ENCODE data around the gene BTBD7. TPM values are rescaled to one million over a fixed set of nuclear protein-coding genes. Genes with fewer than 3 reads are reported as not detected.

The BTBD7 gene
- total and polyA plus RNA-seq, 3 donors from 2014 or later, result 16.9 to 27.8 (median 26.1) TPM

DNA sequence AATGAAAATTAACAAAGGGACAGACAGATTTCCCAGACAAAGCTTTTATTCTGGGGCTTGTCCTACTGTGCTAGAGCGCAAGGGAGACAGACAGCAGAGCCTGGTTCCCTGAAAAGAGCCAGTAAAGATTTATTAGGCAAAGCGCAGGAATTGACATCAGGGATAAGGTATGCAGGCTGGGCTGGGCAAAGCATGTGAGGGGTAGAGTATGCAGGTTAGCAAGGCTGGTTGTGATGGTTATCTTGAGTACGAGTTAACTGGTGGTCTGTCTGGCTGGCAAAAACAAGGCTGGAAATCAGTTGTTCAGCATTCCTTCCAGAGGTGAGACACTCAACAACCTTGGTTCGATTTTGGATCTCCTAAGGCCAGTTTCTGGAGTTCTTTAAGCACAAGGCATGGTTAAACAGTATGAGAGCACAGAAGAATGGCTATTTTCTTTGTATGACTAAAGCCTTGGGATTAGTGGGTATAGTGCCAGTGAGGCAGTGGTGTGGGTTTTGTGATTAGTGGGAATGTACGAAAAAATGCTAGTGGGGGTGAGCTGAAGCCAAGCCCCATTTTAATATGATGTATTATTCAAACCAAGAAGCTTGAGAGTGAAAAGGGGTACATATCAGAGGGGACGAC is 30.9 kb downstream of the BTBD7 start:
- H3K9me3 ChIP-seq, result no peaks in the 10 kb centered on the region
- no peaks in the 10 kb centered on the region for H3K27me3 ChIP-seq
- 87 to 90% methylated on average over 6 of the region's 6 CpGs for WGBS, 2 donors
- no peak overlapping the region for H3K4me3 ChIP-seq
- H3K36me3 ChIP-seq (ENCODE audit: low read depth, missing control alignments), result no peaks in the 10 kb centered on the region
- no peak for TF ChIP-seq POLR2A (IDR thresholded peaks at IDR 0.05)
- TF ChIP-seq, protein P1, sequence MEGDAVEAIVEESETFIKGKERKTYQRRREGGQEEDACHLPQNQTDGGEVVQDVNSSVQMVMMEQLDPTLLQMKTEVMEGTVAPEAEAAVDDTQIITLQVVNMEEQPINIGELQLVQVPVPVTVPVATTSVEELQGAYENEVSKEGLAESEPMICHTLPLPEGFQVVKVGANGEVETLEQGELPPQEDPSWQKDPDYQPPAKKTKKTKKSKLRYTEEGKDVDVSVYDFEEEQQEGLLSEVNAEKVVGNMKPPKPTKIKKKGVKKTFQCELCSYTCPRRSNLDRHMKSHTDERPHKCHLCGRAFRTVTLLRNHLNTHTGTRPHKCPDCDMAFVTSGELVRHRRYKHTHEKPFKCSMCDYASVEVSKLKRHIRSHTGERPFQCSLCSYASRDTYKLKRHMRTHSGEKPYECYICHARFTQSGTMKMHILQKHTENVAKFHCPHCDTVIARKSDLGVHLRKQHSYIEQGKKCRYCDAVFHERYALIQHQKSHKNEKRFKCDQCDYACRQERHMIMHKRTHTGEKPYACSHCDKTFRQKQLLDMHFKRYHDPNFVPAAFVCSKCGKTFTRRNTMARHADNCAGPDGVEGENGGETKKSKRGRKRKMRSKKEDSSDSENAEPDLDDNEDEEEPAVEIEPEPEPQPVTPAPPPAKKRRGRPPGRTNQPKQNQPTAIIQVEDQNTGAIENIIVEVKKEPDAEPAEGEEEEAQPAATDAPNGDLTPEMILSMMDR (IDR thresholded peaks at IDR 0.05), result no peak
- DNase-seq, result no peak
- peaks cover 6% of the 10 kb centered on the region for H3K4me1 ChIP-seq
- no peak overlapping the region for H3K27ac ChIP-seq
- intact Hi-C loops (cut with DNase I; ENCODE audit: low total_unique reads), result no loop called here

DNA sequence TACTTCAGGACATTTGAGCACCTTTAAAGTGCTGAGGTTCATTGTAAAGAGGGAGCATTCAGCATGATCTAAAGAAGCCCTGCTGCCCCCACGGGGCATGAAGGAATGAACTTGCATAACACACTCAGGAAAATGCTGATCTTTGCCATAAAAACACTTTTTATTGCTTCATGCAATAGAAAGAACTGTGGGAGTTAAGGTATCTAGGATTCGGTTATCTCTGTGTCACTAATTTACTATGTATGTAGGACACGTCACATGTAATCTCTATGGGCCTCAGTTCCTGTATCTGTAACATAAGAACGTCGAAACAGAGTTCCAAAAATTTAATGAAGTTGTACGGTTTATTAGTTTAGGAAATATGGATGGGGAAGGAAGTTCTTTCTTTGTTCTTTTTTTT is 33.0 kb downstream of the BTBD7 start:
- 65 to 67% methylated on average over 6 of the region's 6 CpGs for WGBS, 2 donors
- intact Hi-C loops (cut with DNase I; ENCODE audit: low total_unique reads), result no loop called here
- DNase-seq, result no peak

DNA sequence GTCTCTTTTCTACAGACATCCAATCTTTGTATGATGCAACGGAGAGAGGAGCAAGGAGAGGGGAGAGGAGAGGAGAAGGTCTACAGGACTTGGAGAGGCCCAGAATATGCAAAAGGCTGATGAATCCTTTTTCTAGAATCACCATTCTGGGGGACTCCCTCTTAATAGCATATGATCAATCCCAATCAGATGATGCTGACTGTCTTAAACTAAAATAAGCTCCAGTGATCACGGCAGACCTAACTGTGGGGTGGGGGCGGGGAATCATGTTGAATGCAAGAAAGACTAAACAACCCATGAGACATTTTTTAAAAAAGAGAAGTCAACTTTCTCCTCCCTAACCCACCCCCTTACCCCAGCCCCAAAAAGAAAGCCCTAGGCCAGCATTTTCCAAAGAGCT is 33.4 kb downstream of the BTBD7 start:
- no peak for DNase-seq
- no peak overlapping the region for H3K4me3 ChIP-seq
- H3K4me1 ChIP-seq, result peaks cover 6% of the 10 kb centered on the region
- no peak for TF ChIP-seq POLR2A (IDR thresholded peaks at IDR 0.05)
- TF ChIP-seq, protein P1 (IDR thresholded peaks at IDR 0.05), result no peak
- H3K27ac ChIP-seq, result no peak overlapping the region
- H3K27me3 ChIP-seq, result no peaks in the 10 kb centered on the region
- 79 to 93% methylated on average over 3 of the region's 3 CpGs for WGBS, 2 donors
- H3K36me3 ChIP-seq (ENCODE audit: low read depth, missing control alignments), result no peaks in the 10 kb centered on the region
- H3K9me3 ChIP-seq, result no peaks in the 10 kb centered on the region
- intact Hi-C loops (cut with DNase I; ENCODE audit: low total_unique reads), result no loop called here

More for the DNA sequence above, 33.0 kb downstream of the BTBD7 start:
- H3K4me1 ChIP-seq, result peaks cover 6% of the 10 kb centered on the region
- H3K27ac ChIP-seq, result no peak overlapping the region
- H3K4me3 ChIP-seq, result no peak overlapping the region
- no peaks in the 10 kb centered on the region for H3K27me3 ChIP-seq
- H3K9me3 ChIP-seq, result no peaks in the 10 kb centered on the region
- no peaks in the 10 kb centered on the region for H3K36me3 ChIP-seq (ENCODE audit: low read depth, missing control alignments)
- TF ChIP-seq, protein P1 (IDR thresholded peaks at IDR 0.05), result no peak
- no peak for TF ChIP-seq POLR2A (IDR thresholded peaks at IDR 0.05)

DNA sequence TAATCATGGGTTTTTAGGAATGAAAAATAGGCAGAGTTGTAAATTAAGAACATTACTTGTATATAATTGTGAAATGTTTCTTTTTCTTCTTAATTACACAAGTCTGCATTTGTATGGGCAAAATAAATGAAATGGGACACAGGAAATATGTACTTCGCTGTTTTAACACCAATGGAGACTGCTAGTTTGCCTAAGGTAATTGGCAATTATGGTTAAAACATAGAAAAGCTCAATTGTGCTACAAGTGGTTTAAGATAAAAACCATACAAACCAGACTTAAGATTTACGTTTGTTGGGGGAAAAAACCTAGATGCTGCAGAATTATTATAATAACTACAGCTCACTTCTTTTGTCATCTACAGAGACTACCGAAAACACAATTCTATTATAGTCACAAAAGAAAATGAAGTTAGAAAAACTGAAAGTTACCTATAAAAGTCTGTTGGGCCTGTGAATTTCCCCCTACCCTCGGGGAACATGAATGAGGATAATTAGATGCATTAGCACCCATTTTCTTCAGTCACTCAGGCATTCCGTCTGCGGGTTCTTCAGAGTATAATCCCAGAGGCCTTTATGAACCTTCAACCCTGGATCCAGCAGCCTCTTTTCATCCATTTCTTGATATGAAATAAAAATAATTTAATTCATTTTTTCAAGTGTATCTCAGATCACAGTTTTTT is 37.2 kb downstream of the BTBD7 start:
- no peaks in the 10 kb centered on the region for H3K36me3 ChIP-seq (ENCODE audit: low read depth, missing control alignments)
- WGBS, 2 donors, result 88% methylated on average over 6 of the region's 6 CpGs
- no peak for DNase-seq
- H3K9me3 ChIP-seq, result no peaks in the 10 kb centered on the region
- no peak for TF ChIP-seq POLR2A (IDR thresholded peaks at IDR 0.05)
- TF ChIP-seq, protein P1 (IDR thresholded peaks at IDR 0.05), result no peak
- no peaks in the 10 kb centered on the region for H3K27me3 ChIP-seq
- H3K4me3 ChIP-seq, result no peak overlapping the region
- no peaks in the 10 kb centered on the region for H3K4me1 ChIP-seq
- H3K27ac ChIP-seq, result no peak overlapping the region
- intact Hi-C loops (cut with DNase I; ENCODE audit: low total_unique reads), result no loop called here
